Measurements from ENCODE around the gene GDPD5.

Gene GDPD5

GRCh38 chr11:75534259-75535069 is 8.7 kb upstream of the GDPD5 start:
- DNase-seq, result no peak

- DNase-seq, result no peak
Measured at GRCh38 chr11:75533896-75534258, 8.1 kb upstream of the GDPD5 start.

GRCh38 chr11:75532200-75533048 is 6.7 kb upstream of the GDPD5 start:
- DNase-seq, result peak; percentile 69

- DNase-seq, result no peak
Measured at GRCh38 chr11:75531325-75531724, 5.6 kb upstream of the GDPD5 start.

GRCh38 chr11:75530577-75530976 is 4.8 kb upstream of the GDPD5 start:
- no peak for DNase-seq

- no peak for DNase-seq
Measured at GRCh38 chr11:75527938-75528735, 2.4 kb upstream of the GDPD5 start.

GRCh38 chr11:75527130-75527529 is 1.4 kb upstream of the GDPD5 start:
- no peak for DNase-seq

GRCh38 chr11:75526192-75526541 is 426 bp upstream of the GDPD5 start:
- DNase-seq, result no peak

GRCh38 chr11:75524665-75525432 is 892 bp downstream of the GDPD5 start:
- DNase-seq, result no peak

- no peak for DNase-seq
Measured at GRCh38 chr11:75523811-75524664, 1.7 kb downstream of the GDPD5 start.

GRCh38 chr11:75523189-75523588 is 2.6 kb downstream of the GDPD5 start:
- DNase-seq, result no peak

GRCh38 chr11:75522286-75523044 is 3.3 kb downstream of the GDPD5 start:
- no peak for DNase-seq

GRCh38 chr11:75520688-75521087 is 5.1 kb downstream of the GDPD5 start:
- DNase-seq, result no peak

GRCh38 chr11:75518771-75519653 is 6.7 kb downstream of the GDPD5 start:
- no peak for DNase-seq

GRCh38 chr11:75518204-75518549 is 7.6 kb downstream of the GDPD5 start:
- no peak for DNase-seq

GRCh38 chr11:75516886-75517285 is 8.9 kb downstream of the GDPD5 start:
- no peak for DNase-seq

GRCh38 chr11:75516140-75516539 is 9.6 kb downstream of the GDPD5 start:
- no peak for DNase-seq

GRCh38 chr11:75514596-75514995 is 11.1 kb downstream of the GDPD5 start:
- no peak for DNase-seq

GRCh38 chr11:75513250-75513649 is 12.5 kb downstream of the GDPD5 start:
- DNase-seq, result no peak

GRCh38 chr11:75510723-75511019 is 15.1 kb downstream of the GDPD5 start:
- no peak for DNase-seq
